TTC549 (cell line): Measurements from ENCODE around the gene SEPTIN7.
"Not testable (repeated sequence)": the region's sequence is repeated elsewhere in the genome, so short reads cannot be mapped to it uniquely, and the experiment has no call there.

Experiments
- FAIRE-seq: peaks from 2 replicates; lab custom pipeline; 2012; peaks lifted over from hg19 to GRCh38; lab: Jason Lieb, UNC

SEPTIN7 gene

DNA sequence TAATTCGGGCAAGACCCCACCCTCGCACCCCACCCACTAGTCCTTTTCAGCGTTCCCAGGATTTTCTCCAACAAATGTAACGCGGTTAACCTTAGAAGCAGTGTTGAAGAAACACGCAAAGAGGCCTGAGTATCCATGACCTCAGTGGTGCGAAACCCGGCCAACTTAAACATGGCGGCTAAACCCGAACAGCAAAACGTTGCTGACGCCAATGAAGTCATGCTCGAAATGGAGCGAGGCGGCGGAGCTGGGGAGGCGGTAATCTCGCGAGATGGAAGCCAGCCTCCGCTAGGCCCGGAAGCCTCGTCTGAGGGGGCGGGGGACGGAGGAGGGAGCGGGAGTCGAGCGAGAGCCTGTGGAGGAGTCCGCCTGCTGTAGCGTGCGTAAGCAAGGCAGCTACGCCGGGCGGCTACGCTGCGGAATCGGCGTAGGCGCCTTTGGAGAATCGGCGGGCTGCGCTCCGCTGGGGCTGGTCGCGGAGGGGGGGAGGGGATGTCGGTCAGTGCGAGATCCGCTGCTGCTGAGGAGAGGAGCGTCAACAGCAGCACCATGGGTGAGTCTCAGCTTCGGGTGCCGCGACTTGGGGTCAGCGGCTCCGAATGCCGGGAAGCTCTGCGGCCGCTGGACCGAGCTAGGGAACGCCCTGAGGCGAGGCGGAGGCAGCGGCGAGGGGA lies at the start of gene SEPTIN7:
Gene SEPTIN7 (plus strand): TSS at position 340 of the 674 bp plus-strand sequence. CDS start 153 bp downstream, at position 493.
- FAIRE-seq = peak; percentile 93

DNA sequence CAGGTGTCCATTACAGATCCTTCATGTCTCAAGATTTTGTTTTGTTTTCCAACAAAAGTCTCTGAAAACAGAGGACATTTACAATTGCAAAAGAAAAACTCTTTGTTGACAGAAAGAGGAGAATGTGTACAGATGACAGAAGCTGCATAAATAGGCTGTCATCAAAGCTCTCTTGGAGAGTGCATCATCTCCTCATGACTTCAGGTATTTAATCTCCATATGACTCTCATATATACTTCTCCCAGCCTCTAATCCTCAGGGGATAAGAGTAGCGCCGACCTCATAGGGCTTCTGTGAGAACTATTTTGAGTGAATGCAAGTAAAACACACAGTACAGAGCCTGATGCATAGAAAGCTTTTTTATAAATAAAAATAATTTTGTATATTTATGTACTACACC lies 48.1 kb upstream of the SEPTIN7 start:
- no peak for FAIRE-seq

DNA sequence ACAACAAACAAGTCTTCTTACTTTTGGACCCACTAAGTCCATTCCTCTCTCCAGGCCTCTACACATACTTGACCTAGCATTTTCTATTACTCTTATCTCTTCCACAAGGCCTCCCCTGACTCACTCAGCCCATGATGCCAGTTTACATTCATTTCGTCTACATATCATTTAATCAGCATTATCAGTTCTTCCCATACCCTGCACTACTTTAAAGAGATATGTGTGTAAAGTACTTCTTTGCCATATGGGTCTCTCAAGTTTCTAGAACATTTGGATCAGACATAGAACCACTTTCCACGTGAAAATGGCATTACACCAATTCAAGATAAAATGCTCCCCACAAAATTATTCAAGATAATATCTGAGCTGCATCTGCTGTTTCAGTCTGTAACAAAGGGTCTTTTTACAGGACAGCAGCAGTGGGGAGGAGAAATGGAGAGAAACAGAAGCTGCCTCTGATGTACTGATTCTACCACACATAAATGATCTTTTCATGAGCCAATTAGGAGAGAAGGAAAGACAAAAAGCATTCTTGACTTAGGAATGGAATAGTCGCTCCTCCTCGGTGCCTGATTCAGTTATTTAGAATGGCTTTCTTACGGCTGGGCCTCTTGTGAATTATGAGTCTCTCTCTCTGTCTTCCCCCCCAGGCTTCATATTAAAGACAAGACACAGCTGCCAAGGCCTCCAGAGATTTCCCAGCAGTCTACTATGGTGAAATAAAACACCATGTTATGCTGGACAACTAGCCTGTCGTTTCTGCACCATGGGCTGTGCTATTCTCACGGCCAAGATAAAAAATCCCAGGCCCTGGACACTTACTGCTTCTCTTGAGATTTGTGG lies 46.9 kb upstream of the SEPTIN7 start:
- no peak for FAIRE-seq

GRCh38 chr7:35754741-35755140 lies 46.1 kb upstream of the SEPTIN7 start:
- FAIRE-seq = no peak

DNA sequence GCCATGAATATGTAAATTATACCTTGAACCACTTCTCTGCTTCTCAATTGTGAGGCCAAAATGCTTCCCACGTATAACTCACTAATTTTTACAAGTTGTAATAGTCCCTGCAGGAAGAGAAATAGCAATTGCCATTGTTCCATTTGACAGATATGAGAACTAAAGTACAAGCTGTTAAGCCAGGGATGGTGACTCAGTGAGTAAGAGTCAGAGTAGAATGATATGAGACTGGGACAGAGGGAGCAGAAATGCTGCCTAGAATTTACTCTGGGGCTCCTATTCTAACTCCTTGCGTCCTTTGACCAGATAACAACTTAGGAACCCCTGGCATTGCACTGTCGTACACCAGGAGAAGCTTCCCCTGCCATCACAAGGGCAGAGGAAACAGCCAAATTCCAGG lies 45.1 kb upstream of the SEPTIN7 start:
- FAIRE-seq = no peak

DNA sequence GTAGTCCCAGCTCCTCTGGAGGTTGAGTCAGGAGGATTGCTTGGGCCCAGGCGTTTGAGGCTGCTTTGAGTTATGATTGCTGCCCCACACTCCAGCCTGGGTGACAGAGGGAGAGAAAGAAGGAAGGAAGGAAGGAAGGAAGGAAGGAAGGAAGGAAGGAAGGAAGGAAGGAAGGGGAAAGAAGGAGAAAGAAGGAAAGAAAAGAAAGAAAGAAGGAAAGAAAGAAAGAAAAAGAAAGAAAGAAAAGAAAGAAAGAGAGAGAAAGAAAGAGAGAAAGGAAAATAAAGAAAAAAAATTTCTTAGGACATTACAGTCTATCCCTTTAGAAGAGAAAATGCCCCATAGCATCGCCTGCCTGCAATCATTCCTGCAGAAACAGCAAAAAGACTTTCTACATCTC lies 44.4 kb upstream of the SEPTIN7 start:
- FAIRE-seq = not testable (repeated sequence)

GRCh38 chr7:35757574-35757973 lies 43.3 kb upstream of the SEPTIN7 start:
- no peak for FAIRE-seq

- FAIRE-seq = no peak
Observed at GRCh38 chr7:35758421-35758820, 42.4 kb upstream of the SEPTIN7 start.

DNA sequence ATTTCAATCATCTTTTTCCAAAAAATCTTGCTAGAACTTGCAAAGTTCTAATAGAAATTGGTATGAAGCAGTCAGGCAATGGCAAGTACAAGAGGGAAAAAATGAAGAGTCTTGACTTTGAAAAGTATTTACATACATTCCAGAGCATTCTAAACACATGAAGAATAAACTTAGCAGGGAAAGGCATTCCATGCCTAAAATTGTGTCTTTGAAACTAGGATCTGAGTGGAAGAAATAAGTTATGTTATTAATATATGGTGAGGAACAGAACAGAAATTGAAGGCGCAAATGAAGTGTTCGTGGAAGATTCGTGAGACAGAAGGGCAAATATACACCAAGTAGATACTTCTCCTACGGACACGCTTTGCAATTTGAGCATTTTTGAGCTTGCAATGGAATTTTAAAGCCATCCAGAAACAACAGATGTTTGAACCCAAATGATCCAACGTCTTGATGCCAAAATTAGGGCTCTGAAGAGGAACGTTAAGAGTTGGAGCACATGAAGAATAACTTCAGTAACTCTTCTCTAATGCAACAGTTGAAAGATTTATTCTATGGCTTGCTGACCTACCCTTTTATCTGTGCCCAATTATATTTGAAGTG lies 40.6 kb upstream of the SEPTIN7 start:
- FAIRE-seq = no peak

- no peak for FAIRE-seq
Observed at GRCh38 chr7:35761871-35762677, 38.8 kb upstream of the SEPTIN7 start.

GRCh38 chr7:35762781-35763180 lies 38.1 kb upstream of the SEPTIN7 start:
- no peak for FAIRE-seq

DNA sequence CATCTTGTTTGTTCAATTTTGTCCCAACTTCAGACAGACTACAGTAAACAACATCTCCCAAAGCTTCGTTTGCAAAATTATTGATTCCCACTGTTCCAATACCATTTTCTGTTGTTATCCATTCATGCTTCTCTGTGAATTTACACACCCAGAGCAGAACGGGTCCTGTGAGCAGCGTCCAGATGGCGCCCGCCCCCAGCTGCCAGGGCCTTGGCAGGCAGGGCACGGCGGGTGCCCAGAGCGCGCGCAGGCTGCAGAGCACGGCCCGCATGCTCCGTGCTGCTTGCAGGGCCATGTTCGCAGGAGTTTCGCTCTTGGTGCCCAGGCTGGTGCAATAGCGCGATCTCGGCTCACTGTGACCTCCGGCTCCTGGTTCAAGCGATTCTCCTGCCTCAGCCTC lies 32.5 kb upstream of the SEPTIN7 start:
- FAIRE-seq = no peak

DNA sequence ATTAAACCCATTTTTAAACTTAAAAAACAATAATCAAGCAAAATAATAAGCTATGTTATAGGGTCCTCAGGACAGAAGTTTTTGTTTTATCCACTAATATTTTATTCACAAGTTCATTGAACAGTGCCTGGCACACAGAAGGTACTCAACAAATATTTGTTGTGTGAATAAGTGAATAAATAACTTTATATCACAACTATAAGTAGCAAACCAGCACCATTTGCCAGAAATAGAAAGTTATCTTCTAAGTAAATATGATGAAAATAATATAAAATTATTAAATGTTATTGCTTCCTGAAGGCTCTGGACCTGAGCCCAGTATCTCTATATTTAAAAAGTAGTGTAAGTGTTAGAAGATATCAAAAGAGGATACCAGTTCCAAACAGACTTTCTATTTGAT lies 29.1 kb upstream of the SEPTIN7 start:
- FAIRE-seq = no peak

DNA sequence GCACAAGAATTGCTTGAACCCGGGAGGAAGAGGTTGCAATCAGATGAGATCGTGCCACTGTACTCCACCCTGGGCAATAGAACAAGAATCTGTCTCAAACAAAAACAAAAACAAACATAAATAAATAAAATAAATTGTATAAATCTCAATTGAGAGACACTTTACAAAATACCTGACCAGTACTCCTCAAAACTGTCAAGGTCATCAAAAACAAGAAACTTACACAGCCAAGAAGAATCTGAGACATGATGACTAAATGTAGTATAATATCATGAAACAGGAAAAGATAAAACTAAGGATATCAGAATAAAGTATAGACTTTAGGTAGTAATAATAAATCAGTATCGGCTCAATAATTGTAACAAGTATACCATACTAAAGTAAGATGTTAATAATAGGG lies 26.9 kb upstream of the SEPTIN7 start:
- FAIRE-seq = no peak

- no peak for FAIRE-seq
Observed at GRCh38 chr7:35776686-35777085, 24.2 kb upstream of the SEPTIN7 start.

DNA sequence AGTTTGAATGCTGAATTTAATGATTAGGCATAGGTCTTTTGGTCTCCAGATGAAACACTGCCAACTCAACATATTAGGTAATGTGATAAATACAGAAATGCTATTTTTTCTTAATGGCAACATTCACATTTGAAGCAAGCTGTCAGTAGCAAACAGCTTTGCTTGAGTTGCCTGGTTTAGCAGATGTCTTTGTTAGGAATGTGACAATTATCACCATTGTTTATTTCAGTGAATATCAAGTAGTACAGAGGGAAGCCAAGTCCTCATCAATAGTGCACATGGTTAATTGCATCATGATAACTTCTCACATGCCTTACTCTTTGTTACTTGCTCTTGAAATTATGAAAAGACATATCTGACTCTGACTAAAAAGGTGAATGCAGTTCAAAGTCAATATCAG lies 23.7 kb upstream of the SEPTIN7 start:
- no peak for FAIRE-seq

- FAIRE-seq = no peak
Observed at GRCh38 chr7:35780070-35780469, 20.8 kb upstream of the SEPTIN7 start.

DNA sequence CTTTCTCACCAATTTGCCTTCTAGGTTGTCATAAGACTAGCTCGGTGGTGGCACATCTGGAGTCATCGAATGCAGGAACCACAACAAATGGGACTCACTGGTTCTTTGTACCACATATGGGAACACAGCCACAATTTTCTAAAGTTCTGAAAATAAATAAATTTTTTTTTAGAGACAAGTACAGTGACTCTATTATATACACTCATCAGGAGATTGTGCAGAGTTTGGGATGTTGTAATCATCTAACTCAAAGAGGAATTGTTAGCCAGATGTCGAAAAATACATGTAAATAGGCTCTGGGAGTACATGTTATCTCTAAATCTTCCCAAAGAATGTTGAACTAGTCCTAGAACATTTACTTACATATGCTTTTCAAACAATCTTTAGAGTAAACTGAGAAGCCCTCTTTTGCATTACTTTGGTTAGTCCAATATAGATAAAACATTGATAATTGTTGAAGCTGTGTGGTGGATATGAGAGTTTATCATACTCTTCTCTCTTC lies 19.6 kb upstream of the SEPTIN7 start:
- FAIRE-seq = no peak

GRCh38 chr7:35781767-35782515 lies 18.9 kb upstream of the SEPTIN7 start:
- no peak for FAIRE-seq

DNA sequence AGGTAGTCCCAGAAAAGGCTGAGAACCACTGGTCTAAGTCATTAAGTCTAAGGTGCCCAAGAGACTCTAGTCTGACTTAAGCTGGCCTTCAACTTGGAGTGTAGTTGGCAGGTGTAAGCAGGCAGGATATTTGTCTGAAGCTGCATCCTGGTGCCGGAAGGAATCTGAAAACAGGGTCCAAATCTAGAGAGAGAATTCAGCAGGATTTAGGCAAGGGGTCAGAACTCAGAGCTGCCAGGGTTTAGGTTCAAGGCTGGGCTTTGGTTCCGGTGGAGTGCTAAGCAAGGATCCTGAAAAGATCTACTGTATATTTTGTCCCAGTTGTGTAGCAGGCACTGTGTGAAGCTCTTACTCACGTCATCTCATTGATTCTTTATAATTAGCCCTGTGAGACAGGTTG lies 16.5 kb upstream of the SEPTIN7 start:
- FAIRE-seq = no peak

GRCh38 chr7:35785250-35785649 lies 15.6 kb upstream of the SEPTIN7 start:
- FAIRE-seq = no peak

DNA sequence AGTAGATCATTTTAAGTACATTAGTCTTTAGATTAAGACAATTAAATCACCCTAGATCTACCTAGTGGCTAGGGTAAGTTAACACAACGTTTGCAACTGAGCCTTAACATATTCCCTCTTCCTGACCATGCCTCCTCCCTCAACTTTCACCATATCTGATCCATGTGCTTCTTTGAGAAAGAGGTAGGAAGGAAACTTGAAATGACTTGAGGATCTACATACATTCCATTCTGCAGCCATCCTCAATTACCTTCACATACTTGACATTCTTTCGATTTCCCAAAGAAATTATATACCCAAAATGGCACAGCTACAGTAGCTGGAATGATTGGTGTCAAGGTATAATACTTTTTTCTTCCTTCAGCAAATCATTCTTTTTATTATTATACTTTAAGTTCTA lies 12.9 kb upstream of the SEPTIN7 start:
- FAIRE-seq = no peak
